Neural cell (in vitro differentiated cells): Measurements from ENCODE around the gene MRNIP. TPM values are rescaled to one million over a fixed set of nuclear protein-coding genes. Genes with fewer than 3 reads are reported as not detected.

ENCODE experiments used
- H2AFZ ChIP-seq: fragments of 200-600, 300-800 bp; sonication (generic), shearing (Covaris generic); 2 replicates; pipeline ENCODE4 v1.6.0; 2014; ENCODE audit warnings: low read depth, mild to moderate bottlenecking, antibody characterized with exemption, low read length, moderate library complexity
- H3F3A ChIP-seq: fragments of 200-600 bp; shearing (Covaris generic); 2 replicates; pipeline ENCODE4 v1.6.1; 2016; ENCODE audit warnings: mild to moderate bottlenecking, moderate library complexity, mixed read lengths, antibody characterized with exemption, low read length; ENCODE audit not compliant: insufficient read depth, poor library complexity, severe bottlenecking
- H3K27ac ChIP-seq: fragments of 200-600, 300-800 bp; sonication (generic), shearing (Covaris generic); 2 replicates; pipeline ENCODE4 v1.5.1; 2014; ENCODE audit warnings: mild to moderate bottlenecking, low read length, moderate library complexity
- H3K27me3 ChIP-seq: fragments of 300-800, 200-600 bp; sonication (generic), shearing (Covaris generic); 2 replicates; pipeline ENCODE4 v1.6.0; 2014; ENCODE audit warnings: mild to moderate bottlenecking, low read depth, low read length, moderate library complexity; ENCODE audit not compliant: insufficient read depth
- H3K36me3 ChIP-seq: fragments of 300-800, 200-600 bp; sonication (generic), shearing (Covaris generic); 2 replicates; pipeline ENCODE4 v1.5.1; 2014; ENCODE audit warnings: mild to moderate bottlenecking, antibody characterized with exemption, low read length, moderate library complexity; ENCODE audit not compliant: insufficient read depth
- H3K4me2 ChIP-seq: fragments of 300-800, 200-600 bp; sonication (generic), shearing (Covaris generic); 2 replicates; pipeline ENCODE4 v1.6.0; 2014; ENCODE audit warnings: mild to moderate bottlenecking, low read length
- H3K4me3 ChIP-seq: fragments of 300-800, 200-600 bp; sonication (generic), shearing (Covaris generic); 2 replicates; pipeline ENCODE4 v1.5.1; 2014; ENCODE audit warnings: mild to moderate bottlenecking, low read length, moderate library complexity
- H3K79me2 ChIP-seq: fragments of 200-600 bp; shearing (Covaris generic); replicated peaks from 2 replicates; pipeline ENCODE4 v1.6.0; 2014; ENCODE audit warnings: mild to moderate bottlenecking, low read length, moderate library complexity; ENCODE audit not compliant: insufficient read depth
- H3K9ac ChIP-seq: fragments of 300-800, 200-600 bp; sonication (generic), shearing (Covaris generic); 2 replicates; pipeline ENCODE4 v1.6.1; 2016; ENCODE audit warnings: mild to moderate bottlenecking, low read length, mixed read lengths
- H3K9me2 ChIP-seq: fragments of 200-600 bp; shearing (Covaris generic); 2 replicates; pipeline ENCODE4 v1.6.1; 2016; ENCODE audit warnings: mild to moderate bottlenecking, low read length, mixed read lengths; ENCODE audit not compliant: insufficient read depth
- H3K9me3 ChIP-seq: fragments of 200-600, 300-800 bp; sonication (generic), shearing (Covaris generic); 2 replicates; pipeline ENCODE4 v1.6.1; 2016; ENCODE audit warnings: mild to moderate bottlenecking, mixed run types, low read length, moderate library complexity, mixed read lengths
- H4K20me1 ChIP-seq: fragments of 200-600 bp; shearing (Covaris generic); 2 replicates; pipeline ENCODE4 v1.6.1; 2016; ENCODE audit warnings: mild to moderate bottlenecking, mixed run types; ENCODE audit not compliant: insufficient read depth
- EP300 ChIP-seq: fragments of 450-650 bp; conservative IDR thresholded peaks from 2 replicates; pipeline ENCODE4 v1.6.1; 2014; ENCODE audit warnings: antibody characterized with exemption, mild to moderate bottlenecking, moderate library complexity; ENCODE audit not compliant: poor library complexity, severe bottlenecking
- EZH2 ChIP-seq: fragments of 200-600, 300-800 bp; shearing (Covaris generic), sonication (generic); IDR thresholded peaks from 2 replicates; pipeline ENCODE4 v1.6.1; 2014; ENCODE audit warnings: antibody characterized with exemption, low read length, borderline replicate concordance, mild to moderate bottlenecking; ENCODE audit not compliant: insufficient read depth, poor library complexity, severe bottlenecking
- MXI1 ChIP-seq: fragments of 450-650 bp; conservative IDR thresholded peaks from 2 replicates; pipeline ENCODE4 v1.6.1; 2014; ENCODE audit warnings: antibody characterized with exemption, mild to moderate bottlenecking; ENCODE audit not compliant: poor library complexity, severe bottlenecking
- POLR2AphosphoS5 ChIP-seq: IDR thresholded peaks from 2 replicates; pipeline ENCODE4 v1.6.1; 2012
- RAD21 ChIP-seq: fragments of 450-650 bp; conservative IDR thresholded peaks from 2 replicates; pipeline ENCODE4 v1.6.1; 2014; ENCODE audit warnings: antibody characterized with exemption, mild to moderate bottlenecking, moderate library complexity
- REST ChIP-seq: IDR thresholded peaks from 2 replicates; pipeline ENCODE4 v1.6.1; 2012; ENCODE audit warnings: borderline replicate concordance
- SMC3 ChIP-seq: fragments of 450-650 bp; conservative IDR thresholded peaks from 2 replicates; pipeline ENCODE4 v1.6.1; 2014; ENCODE audit warnings: antibody characterized with exemption, mild to moderate bottlenecking, moderate library complexity; ENCODE audit not compliant: poor library complexity
- TAF1 ChIP-seq: IDR thresholded peaks from 2 replicates; pipeline ENCODE4 v1.6.1; 2012; ENCODE audit warnings: low read depth
- polyA plus RNA-seq: library from polyadenylated mRNA; depleted of rRNA; stranded (reverse); fragments of >200 nt; gene quantifications from 2 replicates; pipeline ENCODE4 v1.2.3, GENCODE V29; 2014
- TF ChIP-seq, protein P1 (sequence below): fragments of 450-650 bp; IDR thresholded peaks from 2 replicates; pipeline ENCODE4 v1.5.1; 2014; ENCODE audit warnings: antibody characterized with exemption, mild to moderate bottlenecking, moderate library complexity; ENCODE audit not compliant: poor library complexity, severe bottlenecking

The MRNIP gene
- polyA plus RNA-seq, 1 donor from 2014 or later = 121 TPM

DNA sequence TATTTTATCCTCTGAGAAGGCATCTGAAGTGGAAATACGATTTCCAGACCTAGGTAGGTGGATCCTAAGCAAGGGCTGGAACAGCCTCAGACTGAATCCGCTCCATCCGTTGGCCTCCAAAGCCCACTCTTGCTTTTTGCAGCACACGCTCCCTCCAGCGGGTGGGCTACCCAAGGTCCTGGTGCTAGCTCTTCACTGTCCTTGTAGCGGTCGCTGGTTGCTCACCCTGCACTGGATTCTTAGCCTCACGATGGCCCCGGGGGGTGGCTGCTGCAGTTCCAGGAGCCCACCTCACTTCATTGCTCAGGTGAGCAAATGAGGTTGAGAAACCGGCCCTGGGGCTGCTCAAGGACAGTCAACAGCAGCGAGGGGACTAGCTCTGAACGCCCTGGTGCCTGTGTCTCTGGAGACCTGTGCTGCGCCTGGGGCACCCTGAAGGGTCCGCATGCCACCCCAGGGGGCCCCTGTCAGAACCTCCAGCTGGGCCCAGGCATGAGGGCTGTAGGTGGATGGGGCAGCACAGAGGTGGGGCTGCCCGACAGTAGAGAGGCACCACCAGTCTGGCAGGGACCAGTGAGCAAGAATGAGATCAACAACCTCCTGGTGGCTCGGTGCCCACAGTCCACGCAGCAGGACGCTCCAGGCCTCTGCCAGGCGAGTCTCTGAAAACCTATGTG is 56.3 kb downstream of the MRNIP start:
- no peak overlapping the region for H3K4me3 ChIP-seq
- H3K4me2 ChIP-seq = no peak overlapping the region
- H4K20me1 ChIP-seq = no peaks in the 10 kb centered on the region

DNA sequence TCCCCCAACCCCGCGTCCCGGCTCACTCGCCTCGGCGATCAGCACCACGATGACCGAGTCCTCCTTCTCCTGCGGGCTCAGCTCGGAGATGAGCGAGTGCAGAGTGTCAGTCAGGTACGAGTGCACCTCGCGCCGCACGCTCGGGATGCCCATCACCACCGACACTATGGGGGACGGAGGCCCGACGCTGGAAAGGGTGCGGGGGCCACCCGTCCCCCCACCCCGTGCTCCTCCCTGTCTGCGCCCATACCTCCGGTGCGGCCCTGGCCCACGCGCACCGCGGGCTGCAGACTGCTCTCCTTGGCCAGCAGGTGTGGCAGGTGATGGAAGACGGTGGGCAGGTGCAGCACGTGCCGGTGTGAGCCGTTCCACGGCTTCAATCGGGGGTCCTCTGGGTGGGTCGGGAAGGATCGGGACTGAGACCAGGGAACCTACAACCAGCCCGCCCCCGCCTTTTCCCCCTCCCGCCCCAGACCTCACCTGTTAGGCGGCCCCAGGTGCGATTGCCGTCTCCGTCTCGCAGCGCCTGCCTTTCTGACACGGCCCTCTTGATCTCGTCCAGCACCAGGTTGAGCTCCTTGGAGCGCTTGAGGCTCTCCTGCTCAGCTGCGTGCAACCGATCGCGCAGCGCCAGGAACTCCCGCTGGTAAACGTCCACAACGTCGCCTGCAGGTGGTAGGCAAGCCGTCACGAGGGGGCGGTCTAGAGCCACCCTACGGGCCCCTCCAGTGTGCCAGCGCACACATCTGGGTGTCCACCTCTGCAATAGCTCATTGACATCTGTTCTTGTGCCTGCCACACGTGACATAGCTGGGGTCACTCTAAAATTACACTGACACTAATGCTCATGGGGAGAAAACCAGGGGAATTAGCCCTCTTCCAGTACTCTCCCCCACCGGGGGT is 57.1 kb downstream of the MRNIP start:
- H3K79me2 ChIP-seq = no peaks in the 10 kb centered on the region
- no peaks in the 10 kb centered on the region for H3K9me2 ChIP-seq
- no peak overlapping the region for H3K4me3 ChIP-seq
- no peaks in the 10 kb centered on the region for H3K9me3 ChIP-seq
- no peak for TF ChIP-seq POLR2AphosphoS5
- TF ChIP-seq, protein P1, sequence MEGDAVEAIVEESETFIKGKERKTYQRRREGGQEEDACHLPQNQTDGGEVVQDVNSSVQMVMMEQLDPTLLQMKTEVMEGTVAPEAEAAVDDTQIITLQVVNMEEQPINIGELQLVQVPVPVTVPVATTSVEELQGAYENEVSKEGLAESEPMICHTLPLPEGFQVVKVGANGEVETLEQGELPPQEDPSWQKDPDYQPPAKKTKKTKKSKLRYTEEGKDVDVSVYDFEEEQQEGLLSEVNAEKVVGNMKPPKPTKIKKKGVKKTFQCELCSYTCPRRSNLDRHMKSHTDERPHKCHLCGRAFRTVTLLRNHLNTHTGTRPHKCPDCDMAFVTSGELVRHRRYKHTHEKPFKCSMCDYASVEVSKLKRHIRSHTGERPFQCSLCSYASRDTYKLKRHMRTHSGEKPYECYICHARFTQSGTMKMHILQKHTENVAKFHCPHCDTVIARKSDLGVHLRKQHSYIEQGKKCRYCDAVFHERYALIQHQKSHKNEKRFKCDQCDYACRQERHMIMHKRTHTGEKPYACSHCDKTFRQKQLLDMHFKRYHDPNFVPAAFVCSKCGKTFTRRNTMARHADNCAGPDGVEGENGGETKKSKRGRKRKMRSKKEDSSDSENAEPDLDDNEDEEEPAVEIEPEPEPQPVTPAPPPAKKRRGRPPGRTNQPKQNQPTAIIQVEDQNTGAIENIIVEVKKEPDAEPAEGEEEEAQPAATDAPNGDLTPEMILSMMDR = peak; percentile 21
- no peak overlapping the region for H3K27ac ChIP-seq
- no peak overlapping the region for H2AFZ ChIP-seq
- H3F3A ChIP-seq = no peaks in the 10 kb centered on the region
- no peaks in the 10 kb centered on the region for H3K36me3 ChIP-seq
- H3K4me2 ChIP-seq = no peak overlapping the region
- H3K27me3 ChIP-seq = no peaks in the 10 kb centered on the region
- H3K9ac ChIP-seq = no peak overlapping the region
- no peaks in the 10 kb centered on the region for H4K20me1 ChIP-seq

More for the DNA sequence above, 56.3 kb downstream of the MRNIP start:
- H3K36me3 ChIP-seq = no peaks in the 10 kb centered on the region
- H3K9me2 ChIP-seq = no peaks in the 10 kb centered on the region
- no peak overlapping the region for H3K27ac ChIP-seq
- no peak overlapping the region for H3K9ac ChIP-seq
- H3K79me2 ChIP-seq = no peaks in the 10 kb centered on the region
- no peaks in the 10 kb centered on the region for H3K9me3 ChIP-seq
- H3K27me3 ChIP-seq = no peaks in the 10 kb centered on the region
- H2AFZ ChIP-seq = no peak overlapping the region
- TF ChIP-seq, protein P1 = no peak
- TF ChIP-seq REST (no peak), EP300 (no peak), MXI1 (no peak), SMC3 (no peak), EZH2 (no peak), RAD21 (no peak), POLR2AphosphoS5 (no peak), TAF1 (no peak)
- H3F3A ChIP-seq = no peaks in the 10 kb centered on the region
